Umbilical cord (tissue), 2 donors: ENCODE results near the gene RERE. TPM values are rescaled to one million over a fixed set of nuclear protein-coding genes. Genes with fewer than 3 reads are reported as not detected.
A peak's percentile ranks its signal among the peaks of the same experiment; 100 is the strongest.
"Not testable (repeated sequence)": the region's sequence is repeated elsewhere in the genome, so short reads cannot be mapped to it uniquely, and the experiment has no call there.

Source experiments
- DNase-seq: peaks from one replicate; pipeline ENCODE4 v3.0.0-alpha.2; 2015; ENCODE audit warnings: low spot score
- total RNA-seq: library from RNA; depleted of rRNA; stranded (reverse); fragments of >200 nt; gene quantifications from one replicate; pipeline ENCODE4 v1.2.3, GENCODE V29; 2014; ENCODE audit warnings: low replicate concordance; ENCODE audit not compliant: insufficient read depth

The RERE gene
- total RNA-seq, 1 donor from 2014 or later: 73.9 TPM

DNA sequence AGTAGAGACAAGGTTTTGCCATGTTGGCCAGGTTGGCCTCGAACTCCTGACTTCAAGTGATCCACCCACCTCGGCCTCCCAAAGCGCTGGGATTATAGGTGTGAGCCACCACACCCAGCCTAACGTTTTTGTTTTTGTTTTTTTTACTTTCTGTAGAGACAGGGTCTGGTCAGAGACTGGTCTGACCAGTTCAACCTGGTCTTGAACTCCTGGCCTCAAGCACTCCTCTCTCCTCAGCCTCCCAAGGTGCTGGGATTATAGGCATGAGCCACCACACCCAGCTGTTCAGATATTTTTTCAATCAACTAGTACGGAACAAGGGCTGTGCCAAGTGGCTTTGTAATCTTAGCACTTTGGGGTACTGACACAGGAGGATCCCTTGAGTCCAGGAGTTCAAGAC lies 209.5 kb downstream of the RERE start:
- DNase-seq: no peak

DNA sequence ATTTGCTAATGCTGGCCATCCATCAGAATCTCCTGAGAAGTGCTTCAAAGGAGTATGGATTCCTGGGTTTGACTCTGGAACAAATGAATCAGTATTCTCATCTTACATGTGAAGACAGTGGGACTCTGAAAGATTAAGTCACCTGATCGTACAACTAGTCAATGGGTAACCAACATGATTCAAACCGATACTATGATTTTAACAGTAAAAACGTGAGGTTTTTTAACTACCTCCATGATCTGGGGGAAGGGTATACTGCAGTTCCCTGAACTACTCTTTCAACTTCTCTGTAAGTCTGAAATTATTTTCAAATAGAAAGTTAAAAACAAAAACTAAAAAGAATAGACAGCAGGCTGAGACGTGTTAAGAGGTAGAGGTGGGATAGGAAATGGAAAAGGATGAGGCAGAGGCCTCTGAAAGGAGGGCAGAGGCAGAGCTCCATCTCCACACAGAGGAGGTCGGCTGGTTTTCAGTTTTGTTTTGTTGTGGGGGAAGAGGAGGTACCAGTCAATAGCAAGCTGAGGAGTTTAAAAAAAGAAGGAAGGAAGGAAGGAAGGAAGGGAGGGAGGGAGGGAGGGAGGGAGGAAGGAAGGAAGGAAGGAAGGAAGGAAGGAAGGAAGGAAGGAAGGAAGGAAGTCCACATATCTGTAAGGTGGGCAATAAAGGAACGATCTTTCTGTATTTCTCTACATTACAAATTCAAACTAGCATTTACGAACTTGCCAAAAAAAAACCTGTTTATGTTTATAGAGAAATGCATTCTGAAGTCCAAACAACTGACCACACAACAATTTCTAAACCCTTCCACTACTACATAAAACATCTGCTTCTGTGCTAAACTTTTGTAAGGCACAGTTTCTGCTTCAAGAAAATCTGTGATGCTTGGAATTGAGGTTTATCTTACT lies 213.1 kb downstream of the RERE start:
- no peak for DNase-seq

GRCh38 chr1:8603220-8603616 lies 214.2 kb downstream of the RERE start:
- no peak for DNase-seq

DNA sequence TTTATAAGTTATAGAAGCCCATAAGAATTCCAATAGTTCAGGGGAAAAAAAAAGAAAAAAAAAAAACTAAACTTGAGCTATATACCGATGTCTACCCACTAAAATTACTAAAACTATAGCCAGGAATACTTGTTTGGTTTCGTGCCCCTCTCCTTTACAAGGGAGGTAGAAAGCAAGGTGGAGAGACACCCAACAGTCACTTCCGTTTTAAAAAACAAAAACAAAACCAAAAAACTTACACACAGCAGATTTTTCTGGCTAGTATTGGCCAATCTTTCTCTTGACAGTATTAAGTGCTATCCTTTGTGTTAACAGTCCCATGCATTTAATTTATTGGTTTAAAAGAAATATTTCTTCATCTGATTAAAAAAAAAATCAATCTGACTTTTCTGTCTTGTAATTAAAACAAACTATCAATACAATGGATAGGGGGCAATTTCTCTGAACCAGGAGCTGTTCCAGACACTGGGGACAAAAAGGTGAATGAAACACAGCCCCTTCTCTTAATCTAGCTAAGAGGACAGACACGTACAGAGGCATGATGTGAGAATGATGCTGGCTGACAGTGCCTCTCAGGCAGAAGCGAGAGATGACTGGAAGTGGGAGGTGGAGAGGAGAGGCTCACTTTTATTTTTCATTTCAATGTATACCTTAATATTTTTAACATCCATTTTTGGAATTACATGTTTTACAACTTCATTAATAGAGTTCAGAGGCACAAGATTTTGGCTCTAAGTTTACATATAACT lies 214.8 kb downstream of the RERE start:
- no peak for DNase-seq

DNA sequence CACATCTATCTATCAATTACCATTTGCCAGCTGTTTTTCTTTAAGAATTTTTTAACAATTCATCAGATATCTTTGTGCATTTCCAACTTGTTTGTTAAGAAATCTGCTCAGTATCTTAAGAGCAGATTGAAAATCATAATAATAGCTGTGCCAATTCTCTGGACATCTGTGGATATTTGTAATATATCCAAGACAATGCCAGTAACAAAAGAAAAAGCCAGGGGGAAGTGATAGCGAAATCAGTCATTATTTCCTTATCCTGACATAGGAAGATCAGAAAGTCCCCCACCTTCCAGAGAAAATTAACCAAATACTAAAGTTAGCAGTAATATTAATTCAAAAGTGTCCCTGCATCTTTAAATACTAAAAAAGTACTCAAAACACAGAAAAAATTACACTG lies 217.1 kb downstream of the RERE start:
- no peak for DNase-seq

DNA sequence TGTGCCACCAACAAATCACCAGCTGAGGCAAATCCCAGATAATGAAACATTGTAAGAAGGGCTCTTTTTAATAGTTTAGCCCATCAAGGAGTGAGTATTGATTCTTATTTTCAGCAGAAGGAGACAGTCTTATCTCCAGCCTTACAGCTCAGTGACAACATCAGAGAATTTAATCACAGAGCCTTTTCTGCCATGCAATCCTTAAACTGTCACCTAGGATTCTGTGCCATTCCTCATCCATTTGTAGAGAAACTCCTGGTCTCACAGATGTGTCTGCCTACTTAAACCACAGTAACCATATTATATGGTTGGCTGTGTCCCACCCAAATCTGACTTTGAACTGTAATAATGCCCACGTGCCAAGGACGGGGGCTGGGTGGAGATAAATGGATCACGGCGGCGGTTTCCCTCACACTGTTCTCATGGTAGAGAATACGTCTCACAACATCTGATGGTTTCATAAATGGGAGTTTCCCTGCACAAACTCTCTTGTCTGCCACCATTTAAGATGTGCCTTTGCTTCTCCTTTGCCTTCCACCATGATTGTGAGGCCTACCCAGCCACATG lies 217.7 kb downstream of the RERE start:
- no peak for DNase-seq

- peak; percentile 46 for DNase-seq
Observed at GRCh38 chr1:8598783-8599182, 218.7 kb downstream of the RERE start.

- DNase-seq: peak; percentile 73
Observed at GRCh38 chr1:8598060-8598724, 219.2 kb downstream of the RERE start.

- peak; percentile 32 for DNase-seq
Observed at GRCh38 chr1:8597455-8597854, 220.0 kb downstream of the RERE start.

- no peak for DNase-seq
Observed at GRCh38 chr1:8595941-8596340, 221.5 kb downstream of the RERE start.

- no peak for DNase-seq
Observed at GRCh38 chr1:8595332-8595731, 222.1 kb downstream of the RERE start.

GRCh38 chr1:8593292-8593691 lies 224.1 kb downstream of the RERE start:
- DNase-seq: not testable (repeated sequence)

DNA sequence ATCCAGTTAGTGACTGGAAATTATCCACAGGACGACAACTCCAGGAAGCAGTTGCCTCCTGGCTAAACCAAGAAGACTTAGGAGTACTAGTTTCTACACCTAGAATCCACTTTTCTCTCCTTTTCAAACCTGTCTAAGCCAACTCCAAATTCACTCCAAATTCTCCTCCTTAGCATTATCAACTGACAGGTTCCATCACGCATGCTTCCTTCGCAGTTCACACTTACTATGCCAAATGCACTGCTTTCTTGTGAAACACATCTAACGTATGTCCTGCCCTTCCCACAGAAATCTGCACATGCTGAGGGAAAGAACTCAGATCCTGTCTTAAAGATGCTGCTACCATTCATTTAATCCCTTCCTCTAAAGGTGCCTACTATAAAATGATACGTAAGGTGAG lies 225.9 kb downstream of the RERE start:
- no peak for DNase-seq

DNA sequence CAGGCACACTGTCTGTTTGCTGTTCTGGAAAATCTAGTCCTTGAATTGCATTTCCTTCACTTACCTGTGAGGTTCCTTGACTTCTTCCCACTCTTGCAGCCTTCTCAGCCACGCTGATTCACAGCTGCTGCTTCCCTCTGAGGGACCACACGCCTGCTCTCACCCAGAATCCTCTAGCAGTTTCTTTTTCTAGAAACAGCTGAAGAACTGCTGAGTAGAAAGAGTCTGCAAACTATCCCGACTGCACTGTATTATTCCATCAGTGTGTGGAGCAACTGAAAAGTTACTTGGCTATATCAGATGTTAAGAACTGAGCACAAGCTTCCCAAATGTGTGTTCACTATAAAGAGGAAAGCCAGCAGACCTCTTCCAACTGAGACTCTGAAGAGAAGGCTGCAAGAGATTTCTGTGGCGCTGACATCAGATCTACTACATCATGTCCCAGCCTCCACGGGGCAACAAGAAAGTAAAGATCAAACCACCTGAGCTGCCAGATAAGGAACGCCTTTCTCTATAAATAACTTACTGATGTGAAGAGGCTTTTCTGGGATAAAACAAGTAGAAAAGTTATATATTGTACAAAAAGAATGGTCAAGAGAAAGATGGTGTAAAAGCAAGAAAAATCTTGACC lies 226.6 kb downstream of the RERE start:
- peak; percentile 79 for DNase-seq

GRCh38 chr1:8589571-8589970 lies 227.9 kb downstream of the RERE start:
- no peak for DNase-seq

DNA sequence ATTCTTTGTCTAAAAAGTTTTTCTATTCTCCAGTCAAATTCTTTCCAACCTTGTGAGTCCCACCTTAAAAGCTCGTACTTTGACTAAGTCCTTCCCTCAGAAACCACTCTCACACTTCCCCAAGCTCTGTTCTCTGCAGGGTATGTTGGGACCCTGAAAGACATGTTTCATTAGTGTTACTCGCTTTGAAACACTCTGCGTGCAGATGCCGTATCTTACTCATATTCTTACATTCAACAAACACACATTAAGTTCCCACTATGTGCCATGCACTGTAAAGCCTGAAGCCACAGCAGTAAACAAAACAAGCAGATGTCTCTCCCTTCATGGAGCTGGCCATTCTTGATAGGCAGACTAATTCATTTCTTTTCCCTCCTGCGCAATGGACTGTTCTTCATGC lies 229.7 kb downstream of the RERE start:
- DNase-seq: no peak

- no peak for DNase-seq
Observed at GRCh38 chr1:8586438-8586837, 231.0 kb downstream of the RERE start.

GRCh38 chr1:8584316-8584715 lies 233.1 kb downstream of the RERE start:
- DNase-seq: no peak

GRCh38 chr1:8583031-8583430 lies 234.4 kb downstream of the RERE start:
- DNase-seq: no peak

DNA sequence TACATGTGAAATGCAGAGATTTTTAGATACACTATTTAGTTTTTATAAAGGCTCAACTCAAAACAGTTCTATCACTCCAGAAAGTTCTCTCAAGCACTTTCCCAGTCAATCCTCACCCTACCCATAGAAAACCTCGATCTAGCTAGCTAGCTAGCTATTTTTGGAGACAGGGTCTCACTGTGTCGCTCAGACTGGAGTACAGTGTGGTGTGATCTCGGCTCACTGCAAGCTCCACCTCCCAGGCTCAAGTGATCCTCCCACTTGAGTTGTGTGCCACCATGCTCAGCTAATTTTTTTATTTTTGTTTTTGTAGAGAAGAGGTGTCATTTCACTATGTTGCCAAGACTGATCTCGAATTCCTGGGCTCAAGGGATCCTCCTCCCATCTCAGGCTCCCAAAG lies 236.9 kb downstream of the RERE start:
- DNase-seq: no peak

GRCh38 chr1:8578936-8579335 lies 238.5 kb downstream of the RERE start:
- no peak for DNase-seq
